Muscle of arm (tissue), 12 donors: ENCODE measurements around the gene DIAPH3. TPM values are rescaled to one million over a fixed set of nuclear protein-coding genes. Genes with fewer than 3 reads are reported as not detected.

Experiments used
- DNase-seq: peaks from one replicate; pipeline ENCODE4 v3.0.0-alpha.2; 2013
- polyA plus RNA-seq, 12 donors: library from polyadenylated mRNA; unstranded; fragments of 120-200 nt; gene quantifications; one replicate each; pipeline ENCODE4 v1.2.1, GENCODE V29; 2013; ENCODE audit not compliant: insufficient read length in 12 of 12

DIAPH3 gene
- polyA plus RNA-seq, 12 donors, result 5.3 to 13.2 (median 8.8) TPM; not detected in 1

GRCh38 chr13:59635589-59635988 is 528.1 kb downstream of the DIAPH3 start:
- DNase-seq, result no peak

GRCh38 chr13:59633290-59633689 is 530.4 kb downstream of the DIAPH3 start:
- DNase-seq, result no peak

- DNase-seq, result no peak
Observed at GRCh38 chr13:59631271-59631670, 532.5 kb downstream of the DIAPH3 start.

- no peak for DNase-seq
Observed at GRCh38 chr13:59625111-59625510, 538.6 kb downstream of the DIAPH3 start.

- no peak for DNase-seq
Observed at GRCh38 chr13:59623206-59623915, 540.4 kb downstream of the DIAPH3 start.

- DNase-seq, result no peak
Observed at GRCh38 chr13:59621773-59622172, 542.0 kb downstream of the DIAPH3 start.

Other genes starting within 250 kb of the DIAPH3 start
- 10 to 100 TPM in 11 of 12 donors, not detected in 1; 26.8 to 42.4 (median 34.8) TPM for gene TDRD3, start 233.3 kb upstream of the DIAPH3 start, polyA plus RNA-seq